Prostate gland (tissue), 2 donors: Measurements from ENCODE around the gene PSMC5.

ENCODE experiments used
- POLR2A ChIP-seq: fragments of 450-650 bp; IDR thresholded peaks from one replicate; pipeline ENCODE4 v1.6.1; 2016; ENCODE audit warnings: antibody characterized with exemption, mild to moderate bottlenecking
- TF ChIP-seq, protein P1 (sequence below), 4 experiments: fragments of 200-600 bp in 2 of 4; fragments of 450-650 bp in 2 of 4; sonication (generic) in 2 of 4; IDR thresholded peaks; 1 replicate in 3 of 4; 2 replicates in 1 of 4; pipeline ENCODE4 v1.5.1; 2016 to 2019; ENCODE audit warnings: antibody characterized with exemption in 4 of 4, mild to moderate bottlenecking in 2 of 4, moderate library complexity in 2 of 4

DNA sequence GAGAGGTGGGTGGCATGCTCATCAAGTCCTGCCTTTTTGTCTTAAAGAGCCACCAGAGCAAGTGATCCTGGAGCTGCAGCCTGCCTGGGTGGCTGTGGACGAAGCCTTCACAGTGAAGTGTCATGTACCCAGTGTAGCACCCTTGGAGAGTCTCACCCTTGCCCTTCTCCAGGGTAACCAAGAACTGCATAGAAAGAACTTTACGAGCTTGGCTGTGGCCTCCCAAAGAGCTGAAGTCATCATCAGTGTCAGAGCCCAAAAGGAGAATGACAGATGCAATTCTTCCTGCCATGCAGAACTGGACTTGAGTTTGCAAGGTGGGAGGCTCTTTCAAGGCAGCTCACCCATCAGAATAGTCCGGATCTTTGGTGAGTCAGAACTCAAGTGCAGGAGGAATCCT, 32.0 kb downstream of the PSMC5 start:
- TF ChIP-seq, protein P1, sequence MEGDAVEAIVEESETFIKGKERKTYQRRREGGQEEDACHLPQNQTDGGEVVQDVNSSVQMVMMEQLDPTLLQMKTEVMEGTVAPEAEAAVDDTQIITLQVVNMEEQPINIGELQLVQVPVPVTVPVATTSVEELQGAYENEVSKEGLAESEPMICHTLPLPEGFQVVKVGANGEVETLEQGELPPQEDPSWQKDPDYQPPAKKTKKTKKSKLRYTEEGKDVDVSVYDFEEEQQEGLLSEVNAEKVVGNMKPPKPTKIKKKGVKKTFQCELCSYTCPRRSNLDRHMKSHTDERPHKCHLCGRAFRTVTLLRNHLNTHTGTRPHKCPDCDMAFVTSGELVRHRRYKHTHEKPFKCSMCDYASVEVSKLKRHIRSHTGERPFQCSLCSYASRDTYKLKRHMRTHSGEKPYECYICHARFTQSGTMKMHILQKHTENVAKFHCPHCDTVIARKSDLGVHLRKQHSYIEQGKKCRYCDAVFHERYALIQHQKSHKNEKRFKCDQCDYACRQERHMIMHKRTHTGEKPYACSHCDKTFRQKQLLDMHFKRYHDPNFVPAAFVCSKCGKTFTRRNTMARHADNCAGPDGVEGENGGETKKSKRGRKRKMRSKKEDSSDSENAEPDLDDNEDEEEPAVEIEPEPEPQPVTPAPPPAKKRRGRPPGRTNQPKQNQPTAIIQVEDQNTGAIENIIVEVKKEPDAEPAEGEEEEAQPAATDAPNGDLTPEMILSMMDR (IDR thresholded peaks at IDR 0.05), result no peak
- no peak for TF ChIP-seq POLR2A
